Adipocyte (in vitro differentiated cells): ENCODE data around the gene ZFHX3.
A peak's percentile ranks its signal among the peaks of the same experiment; 100 is the strongest.

Experiments used
- DNase-seq: peaks from one replicate; pipeline ENCODE4 v3.0.0-alpha.2; 2015; ENCODE audit warnings: low read depth
- H3K27me3 ChIP-seq: replicated peaks from 2 replicates; pipeline ENCODE4 v1.7.0; 2013; ENCODE audit warnings: mild to moderate bottlenecking, low read length, moderate library complexity; ENCODE audit not compliant: control insufficient read depth, insufficient read depth
- H3K36me3 ChIP-seq: 2 replicates; pipeline ENCODE4 v1.7.0; 2013; ENCODE audit warnings: low read length, mild to moderate bottlenecking, moderate library complexity; ENCODE audit not compliant: control insufficient read depth, insufficient read depth, severe bottlenecking
- H3K4me1 ChIP-seq: 2 replicates; pipeline ENCODE4 v1.7.0; 2013; ENCODE audit warnings: mild to moderate bottlenecking, low read length, moderate library complexity; ENCODE audit not compliant: control insufficient read depth, insufficient read depth
- H3K4me3 ChIP-seq: 2 replicates; pipeline ENCODE4 v1.7.0; 2013; ENCODE audit warnings: mild to moderate bottlenecking, low read length, moderate library complexity
- H3K9ac ChIP-seq: 2 replicates; pipeline ENCODE4 v1.7.0; 2013; ENCODE audit warnings: mild to moderate bottlenecking, low read length, moderate library complexity
- H3K9me3 ChIP-seq: 2 replicates; pipeline ENCODE4 v1.7.0; 2013; ENCODE audit warnings: mild to moderate bottlenecking, low read length, moderate library complexity; ENCODE audit not compliant: control insufficient read depth

Gene ZFHX3

GRCh38 chr16:72811188-72811720 is 236.7 kb downstream of the ZFHX3 start:
- peak overlapping the region; percentile 7 for H3K9ac ChIP-seq
- peaks cover 6% of the 10 kb centered on the region for H3K36me3 ChIP-seq
- H3K9me3 ChIP-seq = no peaks in the 10 kb centered on the region
- peaks cover 37% of the 10 kb centered on the region for H3K4me1 ChIP-seq
- H3K27me3 ChIP-seq = no peaks in the 10 kb centered on the region
- DNase-seq = no peak
- peak overlapping the region; percentile 43 for H3K4me3 ChIP-seq

DNA sequence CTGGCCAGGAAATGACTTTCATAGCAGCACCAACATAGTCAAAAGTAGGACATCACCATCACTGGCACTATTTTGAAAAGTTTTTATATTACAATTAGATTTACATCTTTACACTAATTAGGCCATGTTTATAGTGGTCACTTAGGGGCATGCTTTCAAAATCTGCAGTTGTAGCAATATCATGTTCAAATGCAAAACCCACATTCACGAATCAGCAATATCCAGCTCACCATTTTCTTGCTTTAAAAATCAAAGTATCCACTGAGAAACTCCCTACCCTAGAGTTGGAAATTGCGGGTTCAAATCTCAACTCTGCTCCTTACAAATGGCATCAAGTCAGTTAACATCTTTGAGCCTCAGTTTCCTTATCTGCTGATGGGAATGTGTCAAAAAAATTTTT is 237.4 kb downstream of the ZFHX3 start:
- peaks cover 6% of the 10 kb centered on the region for H3K36me3 ChIP-seq

DNA sequence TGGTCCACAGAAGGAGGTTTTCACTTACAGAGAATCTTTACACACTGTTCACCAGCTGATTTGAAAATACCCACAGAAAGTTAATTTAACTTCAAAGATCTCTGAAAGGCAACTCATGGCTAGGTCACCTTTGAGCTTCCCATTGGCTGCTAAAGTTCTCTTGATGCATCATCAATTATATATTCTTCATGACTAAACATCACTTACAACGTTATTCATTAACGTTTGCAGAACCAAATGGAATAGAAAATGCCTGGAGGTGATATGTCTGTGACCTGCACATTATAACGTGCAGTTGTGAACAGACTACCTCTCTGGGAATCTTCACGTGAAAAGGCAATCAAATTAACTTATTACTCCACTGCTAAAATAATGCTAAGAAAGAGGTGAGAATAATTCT is 238.5 kb downstream of the ZFHX3 start:
- no peak for DNase-seq
- Histone ChIP-seq H3K9me3 (no peaks in the 10 kb centered on the region), H3K9ac (no peak overlapping the region), H3K36me3 (peaks cover 6% of the 10 kb centered on the region), H3K27me3 (no peaks in the 10 kb centered on the region), H3K4me3 (no peak overlapping the region), H3K4me1 (peaks cover 37% of the 10 kb centered on the region)

More for the DNA sequence above, 237.4 kb downstream of the ZFHX3 start:
- H3K27me3 ChIP-seq = no peaks in the 10 kb centered on the region
- H3K9ac ChIP-seq = no peak overlapping the region
- no peak overlapping the region for H3K4me3 ChIP-seq
- no peak for DNase-seq
- peaks cover 37% of the 10 kb centered on the region for H3K4me1 ChIP-seq
- H3K9me3 ChIP-seq = no peaks in the 10 kb centered on the region

- H3K4me1 ChIP-seq = peaks cover 37% of the 10 kb centered on the region
- H3K9me3 ChIP-seq = no peaks in the 10 kb centered on the region
- no peaks in the 10 kb centered on the region for H3K27me3 ChIP-seq
- no peak for DNase-seq
- H3K9ac ChIP-seq = no peak overlapping the region
- H3K4me3 ChIP-seq = no peak overlapping the region
- peaks cover 6% of the 10 kb centered on the region for H3K36me3 ChIP-seq
These were observed 239.2 kb downstream of the ZFHX3 start for GRCh38 chr16:72808754-72809153.

DNA sequence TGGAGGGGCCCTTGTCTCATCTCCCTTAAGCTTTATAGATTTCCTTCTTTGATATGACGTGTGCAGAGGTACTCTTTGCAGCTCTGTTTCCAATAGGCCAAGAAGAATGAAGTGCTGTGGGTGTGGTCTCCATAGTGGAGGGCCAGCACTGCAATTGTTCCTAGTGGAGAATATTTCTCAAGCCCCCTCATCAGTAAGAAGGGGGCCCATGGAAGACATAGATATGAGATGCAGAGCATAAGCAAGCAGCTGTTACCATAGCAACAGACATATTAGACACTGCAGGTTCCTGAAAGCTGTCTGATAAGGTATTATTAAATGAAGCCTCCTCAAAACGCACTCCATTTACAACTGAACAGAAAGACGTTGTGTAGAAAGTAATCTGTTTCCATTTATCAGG is 240.7 kb downstream of the ZFHX3 start:
- H3K4me3 ChIP-seq = no peak overlapping the region
- no peak for DNase-seq
- no peaks in the 10 kb centered on the region for H3K27me3 ChIP-seq
- peaks cover 9% of the 10 kb centered on the region for H3K36me3 ChIP-seq
- no peak overlapping the region for H3K9ac ChIP-seq
- H3K9me3 ChIP-seq = no peaks in the 10 kb centered on the region
- H3K4me1 ChIP-seq = peaks cover 30% of the 10 kb centered on the region

- no peaks in the 10 kb centered on the region for H3K27me3 ChIP-seq
- no peak overlapping the region for H3K9ac ChIP-seq
- no peak overlapping the region for H3K4me3 ChIP-seq
- no peak for DNase-seq
- H3K9me3 ChIP-seq = no peaks in the 10 kb centered on the region
- peaks cover 12% of the 10 kb centered on the region for H3K36me3 ChIP-seq
- H3K4me1 ChIP-seq = peaks cover 12% of the 10 kb centered on the region
These were observed 242.4 kb downstream of the ZFHX3 start for GRCh38 chr16:72805486-72805885.

DNA sequence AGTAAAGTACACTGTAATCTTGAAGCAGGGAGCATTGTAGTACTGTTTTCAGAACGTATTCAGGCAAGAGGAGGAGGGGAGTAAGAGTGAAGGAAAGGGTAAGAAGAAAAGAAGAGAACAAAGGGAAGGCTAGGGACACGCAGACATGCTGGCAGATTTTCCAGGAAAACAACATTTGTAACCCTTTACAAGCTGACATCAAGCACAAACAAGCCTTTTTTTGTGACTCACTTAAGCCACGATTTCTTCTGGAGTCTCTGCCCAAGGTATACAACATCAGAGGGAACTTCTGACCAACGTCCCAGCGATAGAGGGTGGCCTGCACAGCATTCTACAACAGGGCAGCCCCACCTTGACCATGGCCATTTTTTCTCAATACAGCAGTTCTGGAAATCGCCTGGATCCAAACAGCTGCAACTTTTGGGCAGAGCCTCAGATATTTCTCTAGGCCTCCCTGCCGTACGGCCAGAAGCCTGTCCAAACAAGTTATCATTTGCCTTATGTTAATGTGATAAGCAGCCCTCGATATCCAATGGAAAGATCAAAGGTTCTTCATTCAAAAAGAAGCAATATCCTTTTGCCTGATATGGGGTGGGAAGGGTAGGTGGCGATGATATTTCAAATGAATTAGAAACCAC is 247.3 kb downstream of the ZFHX3 start:
- Histone ChIP-seq H3K9ac (no peak overlapping the region), H3K27me3 (no peaks in the 10 kb centered on the region), H3K36me3 (peaks cover 50% of the 10 kb centered on the region), H3K9me3 (no peaks in the 10 kb centered on the region), H3K4me3 (no peak overlapping the region), H3K4me1 (no peaks in the 10 kb centered on the region)
- no peak for DNase-seq

GRCh38 chr16:72798264-72798663 is 249.7 kb downstream of the ZFHX3 start:
- Histone ChIP-seq H3K9me3 (no peaks in the 10 kb centered on the region), H3K36me3 (peaks cover 66% of the 10 kb centered on the region), H3K4me1 (no peaks in the 10 kb centered on the region), H3K9ac (no peak overlapping the region), H3K4me3 (no peak overlapping the region), H3K27me3 (no peaks in the 10 kb centered on the region)
- no peak for DNase-seq

- no peaks in the 10 kb centered on the region for H3K9me3 ChIP-seq
- no peak for DNase-seq
- no peaks in the 10 kb centered on the region for H3K27me3 ChIP-seq
- no peaks in the 10 kb centered on the region for H3K4me1 ChIP-seq
- H3K36me3 ChIP-seq = peaks cover 70% of the 10 kb centered on the region
- H3K4me3 ChIP-seq = no peak overlapping the region
- no peak overlapping the region for H3K9ac ChIP-seq
These were observed 250.3 kb downstream of the ZFHX3 start for GRCh38 chr16:72797621-72798020.

GRCh38 chr16:72796222-72796621 is 251.7 kb downstream of the ZFHX3 start:
- H3K9me3 ChIP-seq = no peaks in the 10 kb centered on the region
- no peak overlapping the region for H3K4me3 ChIP-seq
- H3K9ac ChIP-seq = no peak overlapping the region
- H3K36me3 ChIP-seq = peaks cover 67% of the 10 kb centered on the region
- no peak for DNase-seq
- H3K27me3 ChIP-seq = no peaks in the 10 kb centered on the region
- H3K4me1 ChIP-seq = no peaks in the 10 kb centered on the region

- H3K27me3 ChIP-seq = no peaks in the 10 kb centered on the region
- peaks cover 74% of the 10 kb centered on the region for H3K36me3 ChIP-seq
- no peaks in the 10 kb centered on the region for H3K9me3 ChIP-seq
- H3K9ac ChIP-seq = no peak overlapping the region
- H3K4me3 ChIP-seq = no peak overlapping the region
- DNase-seq = no peak
- no peaks in the 10 kb centered on the region for H3K4me1 ChIP-seq
These were observed 252.9 kb downstream of the ZFHX3 start for GRCh38 chr16:72794986-72795385.

GRCh38 chr16:72794319-72794718 is 253.6 kb downstream of the ZFHX3 start:
- Histone ChIP-seq H3K36me3 (peaks cover 74% of the 10 kb centered on the region), H3K9ac (no peak overlapping the region), H3K27me3 (no peaks in the 10 kb centered on the region), H3K4me3 (no peak overlapping the region), H3K9me3 (no peaks in the 10 kb centered on the region), H3K4me1 (no peaks in the 10 kb centered on the region)
- no peak for DNase-seq
